GM18951 (cell line): ENCODE data around the gene TPRN.
A peak's percentile ranks its signal among the peaks of the same experiment; 100 is the strongest.
"Not testable (repeated sequence)": the region's sequence is repeated elsewhere in the genome, so short reads cannot be mapped to it uniquely, and the experiment has no call there.

ENCODE experiments used
- POLR2A ChIP-seq: IDR thresholded peaks from 4 replicates; pipeline ENCODE4 v1.6.1; 2011; ENCODE audit warnings: mild to moderate bottlenecking; ENCODE audit not compliant: insufficient read length, insufficient read depth; ENCODE audit errors: extremely low read depth
- in situ Hi-C: fragments of 300-500 bp; cut with MboI; formaldehyde crosslinking; loops from one replicate; pipeline ENCODE4 v1.12.0; 2022; ENCODE audit warnings: low sequenced_read_pairs, mixed read lengths, inconsistent platforms; ENCODE audit not compliant: unreplicated experiment

TPRN gene, protein sequence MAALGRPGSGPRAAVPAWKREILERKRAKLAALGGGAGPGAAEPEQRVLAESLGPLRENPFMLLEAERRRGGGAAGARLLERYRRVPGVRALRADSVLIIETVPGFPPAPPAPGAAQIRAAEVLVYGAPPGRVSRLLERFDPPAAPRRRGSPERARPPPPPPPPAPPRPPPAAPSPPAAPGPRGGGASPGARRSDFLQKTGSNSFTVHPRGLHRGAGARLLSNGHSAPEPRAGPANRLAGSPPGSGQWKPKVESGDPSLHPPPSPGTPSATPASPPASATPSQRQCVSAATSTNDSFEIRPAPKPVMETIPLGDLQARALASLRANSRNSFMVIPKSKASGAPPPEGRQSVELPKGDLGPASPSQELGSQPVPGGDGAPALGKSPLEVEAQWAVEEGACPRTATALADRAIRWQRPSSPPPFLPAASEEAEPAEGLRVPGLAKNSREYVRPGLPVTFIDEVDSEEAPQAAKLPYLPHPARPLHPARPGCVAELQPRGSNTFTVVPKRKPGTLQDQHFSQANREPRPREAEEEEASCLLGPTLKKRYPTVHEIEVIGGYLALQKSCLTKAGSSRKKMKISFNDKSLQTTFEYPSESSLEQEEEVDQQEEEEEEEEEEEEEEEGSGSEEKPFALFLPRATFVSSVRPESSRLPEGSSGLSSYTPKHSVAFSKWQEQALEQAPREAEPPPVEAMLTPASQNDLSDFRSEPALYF

DNA sequence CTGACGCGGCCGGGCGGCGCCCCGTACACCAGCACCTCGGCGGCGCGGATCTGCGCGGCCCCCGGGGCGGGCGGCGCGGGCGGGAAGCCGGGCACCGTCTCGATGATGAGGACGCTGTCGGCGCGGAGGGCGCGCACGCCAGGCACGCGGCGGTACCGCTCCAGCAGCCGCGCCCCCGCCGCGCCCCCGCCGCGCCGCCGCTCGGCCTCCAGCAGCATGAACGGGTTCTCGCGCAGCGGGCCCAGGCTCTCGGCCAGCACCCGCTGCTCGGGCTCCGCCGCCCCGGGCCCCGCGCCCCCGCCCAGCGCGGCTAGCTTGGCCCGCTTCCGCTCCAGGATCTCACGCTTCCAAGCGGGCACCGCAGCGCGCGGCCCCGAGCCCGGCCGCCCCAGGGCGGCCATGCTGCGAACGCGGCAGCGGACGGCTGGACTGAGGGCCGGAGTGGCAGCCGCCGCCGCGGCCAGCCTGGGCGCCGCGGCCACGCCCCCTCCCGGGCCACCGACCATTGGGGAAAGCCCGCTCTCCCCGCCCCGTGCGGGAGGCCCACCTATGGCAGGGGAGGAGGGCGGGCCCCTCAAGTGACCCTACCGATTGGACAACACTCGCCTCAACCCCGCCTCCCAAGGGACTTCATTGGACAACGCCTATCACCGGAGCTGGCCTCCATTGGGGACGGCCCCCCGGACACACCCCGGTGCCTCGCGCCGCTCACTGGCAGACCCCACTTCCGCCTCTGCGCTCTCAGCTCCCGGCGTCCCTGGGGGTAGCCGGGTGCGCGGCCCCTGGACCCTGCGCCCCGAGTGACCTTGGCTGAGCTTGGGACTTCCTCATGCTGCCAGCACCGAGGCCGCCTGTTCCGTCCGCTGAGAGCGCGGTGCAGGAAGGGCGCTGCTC is at the start of gene TPRN:
TSS of gene TPRN (minus strand) at position 431 of the 894 bp plus-strand sequence. CDS start at position 401, 30 bp downstream.
- in situ Hi-C loops: no loop called here
- peak; percentile 97 for TF ChIP-seq POLR2A

DNA sequence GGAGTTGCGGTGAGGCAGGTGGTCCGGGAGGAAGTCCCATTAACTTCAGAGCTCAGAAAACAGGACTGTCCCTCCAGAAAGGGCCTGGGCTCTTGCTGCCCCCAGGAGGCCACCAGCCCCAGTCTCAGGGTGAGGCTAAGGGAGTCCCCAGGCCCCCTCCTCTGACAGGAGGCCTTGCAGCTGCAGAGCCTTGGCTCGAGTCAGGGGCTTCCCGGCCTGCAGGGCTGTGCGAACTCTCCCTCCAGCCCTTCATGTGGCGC is 47.3 kb upstream of the TPRN start:
- in situ Hi-C loops: no loop called here
- no peak for TF ChIP-seq POLR2A

DNA sequence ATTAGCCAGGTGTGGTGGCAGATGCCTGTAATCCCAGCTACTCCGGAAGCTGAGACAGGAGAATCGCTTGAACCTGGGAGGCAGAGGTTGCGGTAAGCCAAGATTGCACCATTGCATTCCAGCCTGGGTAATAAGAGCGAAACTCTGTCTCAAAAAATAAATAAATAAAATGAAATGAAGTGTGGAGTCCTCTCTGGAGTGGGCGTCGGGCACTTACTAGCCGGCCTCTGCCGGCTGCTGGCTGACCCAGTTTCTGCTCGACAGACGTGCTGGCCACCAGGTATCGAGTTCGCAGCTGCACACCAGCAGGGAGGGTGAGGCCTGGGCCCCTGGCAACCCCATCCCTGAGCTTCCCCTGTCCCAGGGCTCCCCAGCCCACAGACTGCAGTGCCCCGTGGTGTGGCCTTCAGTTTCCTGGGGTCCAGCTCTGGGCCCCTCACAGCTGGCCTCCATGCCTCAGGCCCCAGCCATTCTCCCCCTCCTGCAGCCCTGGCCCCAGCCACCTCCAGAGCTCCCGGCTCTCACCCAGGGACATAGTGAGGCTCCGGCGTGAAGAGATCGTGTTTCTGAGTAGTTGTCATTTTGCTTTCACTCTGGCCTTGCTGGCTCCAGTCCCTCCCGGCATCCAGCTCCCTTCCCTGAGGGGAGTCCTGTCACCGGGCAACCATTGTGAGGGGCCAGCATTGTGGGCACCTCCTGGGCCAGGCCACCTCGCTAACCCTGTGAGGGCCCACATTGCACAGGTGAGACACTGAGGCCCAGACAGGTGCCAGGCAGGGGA is 46.8 kb upstream of the TPRN start:
- in situ Hi-C loops: no loop called here
- TF ChIP-seq POLR2A: no peak

DNA sequence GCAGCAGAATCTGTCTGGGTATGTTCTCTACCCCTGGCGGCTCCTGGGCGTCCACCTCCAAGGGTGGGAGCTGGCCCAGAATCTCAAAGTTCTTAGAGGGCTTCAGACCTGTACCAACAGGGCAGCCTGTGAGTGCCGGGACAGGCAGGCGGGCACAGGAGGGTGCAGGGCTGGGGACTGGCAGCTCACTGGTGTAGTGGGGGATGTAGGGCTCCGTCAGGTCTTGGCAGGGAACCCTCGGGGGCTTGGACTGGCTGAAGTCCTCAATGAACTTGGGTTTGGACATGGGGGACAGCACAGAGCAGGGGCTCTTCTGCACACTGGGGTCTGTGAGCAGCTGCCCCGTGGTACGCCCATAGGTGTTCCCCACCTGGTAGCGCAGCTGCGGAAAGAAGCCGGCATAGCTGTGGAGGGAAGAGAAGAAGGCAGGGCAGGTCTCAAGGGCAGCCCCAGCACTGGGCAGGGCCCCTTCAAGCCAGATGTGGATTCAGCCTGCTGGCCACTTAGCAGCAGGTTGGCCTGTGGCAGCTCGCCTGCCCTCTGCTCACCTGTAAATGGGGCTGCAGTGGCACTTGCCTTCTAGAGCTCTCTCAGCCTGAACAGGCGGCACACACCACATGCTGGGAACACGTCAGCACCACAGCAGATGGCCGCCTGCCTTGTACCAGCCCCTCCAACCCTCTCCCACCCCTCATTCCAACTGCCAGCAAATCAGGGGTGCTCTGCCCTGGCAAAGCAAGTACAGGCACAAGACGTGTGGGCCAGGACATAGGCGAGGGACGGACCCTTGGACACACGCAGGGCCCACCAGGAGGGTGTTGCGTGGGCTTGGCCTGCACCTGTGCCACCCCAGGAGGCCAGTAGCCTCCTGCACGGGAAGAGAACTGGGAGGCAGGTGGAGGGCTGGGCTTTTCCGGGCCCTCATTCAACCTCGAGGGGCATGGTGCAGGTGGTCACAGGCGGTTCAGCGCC is 45.2 kb upstream of the TPRN start:
- in situ Hi-C loops: no loop called here
- TF ChIP-seq POLR2A: no peak

DNA sequence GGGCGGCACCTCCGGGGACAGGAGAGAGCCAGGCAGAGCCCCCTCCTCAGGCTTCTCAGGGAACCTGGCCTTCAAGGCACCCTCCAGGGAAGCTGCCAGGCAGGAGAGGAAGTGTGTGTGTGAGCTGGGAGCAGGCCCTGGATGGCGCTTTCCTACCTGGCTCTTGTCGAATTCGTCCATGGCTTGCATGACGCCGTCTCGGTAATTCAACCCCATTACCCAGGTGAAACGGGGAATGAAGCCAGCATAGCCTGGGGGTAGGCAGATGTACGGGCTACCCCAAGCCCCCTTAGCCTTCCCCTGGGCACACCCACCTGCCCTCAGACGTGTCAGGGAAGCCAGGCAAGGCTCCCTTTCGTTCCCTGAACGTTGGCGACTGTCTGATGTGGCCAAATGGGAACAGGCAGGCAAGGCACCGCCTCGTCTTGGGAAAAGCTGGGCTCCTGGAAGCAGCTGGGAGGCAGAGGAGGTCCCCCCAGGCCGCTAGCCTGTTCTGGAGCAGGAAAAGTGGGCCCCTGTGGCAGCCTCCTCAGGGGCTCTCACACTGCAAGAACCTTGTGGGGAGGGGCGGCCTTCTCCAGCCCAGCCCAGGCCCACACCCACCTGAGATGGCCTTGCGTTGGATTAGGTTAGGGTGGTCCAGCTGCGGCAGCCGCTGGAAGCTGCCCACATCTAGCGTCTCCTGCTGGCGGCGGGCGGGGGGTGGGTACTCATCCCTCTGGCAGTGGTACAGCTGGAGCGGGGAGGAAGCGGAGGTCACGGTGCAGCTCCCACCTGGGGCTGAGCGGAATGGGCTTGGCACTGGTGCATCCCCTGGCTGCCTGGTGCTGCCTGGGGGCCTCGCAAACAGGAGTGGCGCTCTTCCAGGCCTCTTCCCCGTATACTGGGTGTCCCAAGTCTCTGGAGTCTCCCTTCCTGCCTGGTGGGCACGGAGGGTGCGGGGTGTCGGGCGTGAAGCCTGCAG is 44.2 kb upstream of the TPRN start:
- TF ChIP-seq POLR2A: no peak
- in situ Hi-C loops: no loop called here

DNA sequence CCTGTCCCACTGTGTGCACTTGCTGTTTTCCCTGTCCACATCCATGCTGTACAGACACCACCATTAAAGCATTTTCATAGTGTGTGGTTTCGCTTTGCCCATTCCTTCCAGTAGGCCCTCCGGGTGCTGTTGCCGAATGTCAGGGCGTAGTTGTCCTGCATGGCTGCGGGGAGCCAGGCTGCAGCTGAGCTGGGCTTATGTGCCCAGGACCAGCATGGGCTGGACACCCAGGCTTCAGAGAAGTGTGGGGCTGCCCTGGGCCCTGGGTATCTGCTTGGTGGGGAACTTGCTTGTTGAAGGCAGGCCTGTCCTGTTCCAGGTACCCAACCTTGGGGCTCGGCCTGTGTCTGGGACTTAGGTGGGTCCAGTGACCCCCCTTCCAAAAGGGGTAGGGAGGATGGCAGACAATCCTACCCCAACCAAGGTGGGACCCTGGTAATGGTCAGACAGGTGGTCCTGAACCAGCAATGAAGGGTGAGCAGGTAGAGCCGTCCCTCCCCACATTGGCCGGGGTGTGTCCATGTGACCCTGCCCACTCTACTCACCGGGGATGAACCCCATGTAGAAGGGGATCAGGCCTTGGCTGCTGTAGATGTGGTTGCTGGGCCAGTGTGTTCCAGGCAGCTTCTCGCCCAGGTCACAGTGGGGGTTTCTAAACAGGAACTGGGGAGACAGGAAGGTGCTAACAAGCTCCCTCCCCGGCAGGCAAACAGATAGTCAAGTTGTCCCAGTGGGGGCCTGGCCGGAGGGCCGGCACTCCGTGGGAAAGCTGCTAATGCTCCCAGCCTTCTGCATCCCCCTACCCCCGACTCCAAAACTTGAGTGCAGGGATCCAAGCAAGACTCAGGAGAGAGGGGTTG is 43.3 kb upstream of the TPRN start:
- in situ Hi-C loops: no loop called here
- TF ChIP-seq POLR2A: no peak

DNA sequence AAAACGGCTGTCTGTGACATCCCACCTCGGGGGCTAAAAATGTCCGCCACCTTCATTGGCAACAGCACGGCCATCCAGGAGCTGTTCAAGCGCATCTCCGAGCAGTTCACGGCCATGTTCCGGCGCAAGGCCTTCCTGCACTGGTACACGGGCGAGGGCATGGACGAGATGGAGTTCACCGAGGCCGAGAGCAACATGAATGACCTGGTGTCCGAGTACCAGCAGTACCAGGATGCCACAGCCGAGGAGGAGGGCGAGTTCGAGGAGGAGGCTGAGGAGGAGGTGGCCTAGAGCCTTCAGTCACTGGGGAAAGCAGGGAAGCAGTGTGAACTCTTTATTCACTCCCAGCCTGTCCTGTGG is 42.7 kb upstream of the TPRN start:
- in situ Hi-C loops: not testable (repeated sequence)

DNA sequence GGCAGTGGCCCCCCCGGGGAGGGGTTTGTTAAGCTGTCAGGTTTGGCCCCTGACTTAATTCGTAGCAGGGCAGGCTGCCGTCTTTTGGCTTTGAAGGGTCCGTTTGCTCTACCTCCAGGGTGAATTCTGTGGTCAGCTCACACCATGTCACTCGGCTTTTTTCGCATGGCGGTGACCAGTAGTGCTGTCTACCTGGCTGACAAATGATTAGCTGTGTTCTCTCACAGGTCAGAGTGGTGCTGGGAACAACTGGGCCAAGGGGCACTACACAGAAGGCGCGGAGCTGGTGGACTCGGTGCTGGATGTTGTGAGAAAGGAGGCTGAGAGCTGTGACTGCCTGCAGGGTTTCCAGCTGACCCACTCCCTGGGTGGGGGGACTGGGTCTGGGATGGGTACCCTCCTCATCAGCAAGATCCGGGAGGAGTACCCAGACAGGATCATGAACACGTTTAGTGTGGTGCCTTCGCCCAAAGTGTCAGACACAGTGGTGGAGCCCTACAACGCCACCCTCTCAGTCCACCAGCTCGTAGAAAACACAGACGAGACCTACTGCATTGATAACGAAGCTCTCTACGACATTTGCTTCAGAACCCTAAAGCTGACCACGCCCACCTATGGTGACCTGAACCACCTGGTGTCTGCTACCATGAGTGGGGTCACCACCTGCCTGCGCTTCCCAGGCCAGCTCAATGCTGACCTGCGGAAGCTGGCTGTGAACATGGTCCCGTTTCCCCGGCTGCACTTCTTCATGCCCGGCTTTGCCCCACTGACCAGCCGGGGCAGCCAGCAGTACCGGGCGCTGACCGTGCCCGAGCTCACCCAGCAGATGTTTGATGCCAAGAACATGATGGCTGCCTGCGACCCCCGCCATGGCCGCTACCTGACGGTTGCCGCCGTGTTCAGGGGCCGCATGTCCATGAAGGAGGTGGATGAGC is 42.0 kb upstream of the TPRN start:
- in situ Hi-C loops: no loop called here
- no peak for TF ChIP-seq POLR2A
